OCI-LY7 (cell line): Measurements from ENCODE around the gene S100A7. TPM values are rescaled to one million over a fixed set of nuclear protein-coding genes. Genes with fewer than 3 reads are reported as not detected.
"Not testable (repeated sequence)": the region's sequence is repeated elsewhere in the genome, so short reads cannot be mapped to it uniquely, and the experiment has no call there.

ENCODE experiments used
- BruUV-seq: library from RNA; stranded (reverse); fragments of 400-500 nt; replicated peaks from 2 replicates; lab custom pipeline; 2021; lab: Mats Ljungman, UMichigan
- CTCF ChIA-PET: fragments of 300-600 bp; sonication (Branson Sonifier 250); formaldehyde crosslinking; loops from one replicate; lab custom pipeline; 2022; ENCODE audit warnings: antibody characterized with exemption; ENCODE audit not compliant: unreplicated experiment; lab: Charles Lee
- POLR2A ChIA-PET: fragments of 300-600 bp; sonication (Branson Sonifier 250); formaldehyde crosslinking; loops from one replicate; lab custom pipeline; 2022; ENCODE audit warnings: antibody characterized with exemption; lab: Charles Lee
- DNase-seq: peaks from one replicate; pipeline ENCODE4 v3.0.0-alpha.2; 2015; ENCODE audit warnings: low spot score
- H2AFZ ChIP-seq: fragments of 200-600 bp; sonication (generic), shearing (Covaris generic); 2 replicates; pipeline ENCODE4 v1.6.1; 2014; ENCODE audit warnings: mild to moderate bottlenecking, antibody characterized with exemption, low read length, moderate library complexity
- H3K27ac ChIP-seq: fragments of 200-600 bp; sonication (generic); 2 replicates; pipeline ENCODE4 v1.5.1; 2014; ENCODE audit warnings: mixed run types, low read depth, mild to moderate bottlenecking, moderate library complexity, low read length, inconsistent platforms; ENCODE audit not compliant: poor library complexity, severe bottlenecking
- H3K36me3 ChIP-seq: fragments of 200-600 bp; sonication (generic); 2 replicates; pipeline ENCODE4 v1.6.1; 2014; ENCODE audit warnings: mild to moderate bottlenecking, antibody characterized with exemption, low read length, moderate library complexity, mixed read lengths; ENCODE audit not compliant: insufficient read depth
- H3K4me1 ChIP-seq: fragments of 200-600 bp; sonication (generic); 2 replicates; pipeline ENCODE4 v1.5.1; 2014; ENCODE audit warnings: mild to moderate bottlenecking, low read length; ENCODE audit not compliant: insufficient read depth, poor library complexity, severe bottlenecking
- H3K4me2 ChIP-seq: fragments of 200-600 bp; sonication (generic); 2 replicates; pipeline ENCODE4 v1.6.1; 2014; ENCODE audit warnings: mild to moderate bottlenecking, low read length
- H3K4me3 ChIP-seq: fragments of 200-600 bp; sonication (generic); 2 replicates; pipeline ENCODE4 v1.5.1; 2014; ENCODE audit warnings: mild to moderate bottlenecking, low read depth, low read length; ENCODE audit not compliant: poor library complexity, severe bottlenecking
- H3K79me2 ChIP-seq: fragments of 200-600 bp; sonication (generic); 2 replicates; pipeline ENCODE4 v1.6.1; 2016; ENCODE audit warnings: low read depth, mild to moderate bottlenecking, low read length, moderate library complexity, mixed read lengths; ENCODE audit not compliant: insufficient read depth
- H3K9me2 ChIP-seq: fragments of 200-600 bp; sonication (generic); 2 replicates; pipeline ENCODE4 v1.6.1; 2016; ENCODE audit warnings: mild to moderate bottlenecking, low read length, mixed read lengths; ENCODE audit not compliant: insufficient read depth
- H3K9me3 ChIP-seq: fragments of 200-600 bp; sonication (generic); 2 replicates; pipeline ENCODE4 v1.6.1; 2014; ENCODE audit warnings: mild to moderate bottlenecking, mixed run types, low read length, mixed read lengths
- H4K20me1 ChIP-seq: fragments of 200-600 bp; sonication (generic); 2 replicates; pipeline ENCODE4 v1.6.1; 2014; ENCODE audit warnings: mild to moderate bottlenecking, antibody characterized with exemption, low read length, moderate library complexity, mixed read lengths; ENCODE audit not compliant: insufficient read depth
- EZH2phosphoT487 ChIP-seq: fragments of 200-600 bp; sonication (generic); IDR thresholded peaks from 2 replicates; pipeline ENCODE4 v1.6.1; 2018; ENCODE audit warnings: low read depth, borderline replicate concordance, mild to moderate bottlenecking, mixed run types, antibody characterized with exemption, low read length, moderate library complexity, mixed read lengths
- intact Hi-C: fragments of 100-400 bp; cut with micrococcal nuclease; formaldehyde crosslinking; loops from one replicate; pipeline ENCODE4 v1.10.0; 2022; ENCODE audit not compliant: unreplicated experiment
- total RNA-seq, 2 experiments: library from RNA; depleted of rRNA in 1 of 2; stranded (reverse); fragments of >200 nt in 1 of 2; shearing (Covaris generic) in 1 of 2; gene quantifications; 2 replicates each; pipeline ENCODE4 v1.2.3, GENCODE V29; 2014 to 2022
- TF ChIP-seq, protein P1 (sequence below): fragments of 200-600 bp; sonication (generic); conservative IDR thresholded peaks from 2 replicates; pipeline ENCODE4 v1.5.1; 2014; ENCODE audit warnings: mild to moderate bottlenecking, antibody characterized with exemption, low read length, moderate library complexity, mixed read lengths

S100A7 gene
- total RNA-seq, 2 experiments from 2014 or later: not detected

DNA sequence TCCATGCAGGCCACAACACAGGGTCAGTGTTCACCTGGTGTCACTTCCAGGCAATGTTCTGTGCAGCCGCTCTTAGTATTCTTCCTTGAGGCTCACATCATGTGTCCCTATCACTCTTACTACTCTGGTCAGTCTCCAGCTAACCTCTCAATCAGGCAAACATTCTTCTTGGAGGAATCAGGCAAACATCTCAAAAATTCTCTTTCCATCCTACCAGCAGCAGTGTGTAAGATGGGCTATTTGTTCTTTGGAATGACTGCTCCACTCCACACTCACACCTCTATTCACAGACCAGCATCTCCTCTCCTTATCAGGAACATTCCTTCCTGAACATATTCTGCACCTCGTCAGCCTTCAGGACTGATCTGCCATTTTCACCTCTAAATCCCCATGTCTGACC, 40.1 kb downstream of the S100A7 start:
- TF ChIP-seq, protein P1, sequence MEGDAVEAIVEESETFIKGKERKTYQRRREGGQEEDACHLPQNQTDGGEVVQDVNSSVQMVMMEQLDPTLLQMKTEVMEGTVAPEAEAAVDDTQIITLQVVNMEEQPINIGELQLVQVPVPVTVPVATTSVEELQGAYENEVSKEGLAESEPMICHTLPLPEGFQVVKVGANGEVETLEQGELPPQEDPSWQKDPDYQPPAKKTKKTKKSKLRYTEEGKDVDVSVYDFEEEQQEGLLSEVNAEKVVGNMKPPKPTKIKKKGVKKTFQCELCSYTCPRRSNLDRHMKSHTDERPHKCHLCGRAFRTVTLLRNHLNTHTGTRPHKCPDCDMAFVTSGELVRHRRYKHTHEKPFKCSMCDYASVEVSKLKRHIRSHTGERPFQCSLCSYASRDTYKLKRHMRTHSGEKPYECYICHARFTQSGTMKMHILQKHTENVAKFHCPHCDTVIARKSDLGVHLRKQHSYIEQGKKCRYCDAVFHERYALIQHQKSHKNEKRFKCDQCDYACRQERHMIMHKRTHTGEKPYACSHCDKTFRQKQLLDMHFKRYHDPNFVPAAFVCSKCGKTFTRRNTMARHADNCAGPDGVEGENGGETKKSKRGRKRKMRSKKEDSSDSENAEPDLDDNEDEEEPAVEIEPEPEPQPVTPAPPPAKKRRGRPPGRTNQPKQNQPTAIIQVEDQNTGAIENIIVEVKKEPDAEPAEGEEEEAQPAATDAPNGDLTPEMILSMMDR: no peak
- TF ChIP-seq EZH2phosphoT487: no peak
- no TSS peak for BruUV-seq
- CTCF ChIA-PET: no interaction called here

DNA sequence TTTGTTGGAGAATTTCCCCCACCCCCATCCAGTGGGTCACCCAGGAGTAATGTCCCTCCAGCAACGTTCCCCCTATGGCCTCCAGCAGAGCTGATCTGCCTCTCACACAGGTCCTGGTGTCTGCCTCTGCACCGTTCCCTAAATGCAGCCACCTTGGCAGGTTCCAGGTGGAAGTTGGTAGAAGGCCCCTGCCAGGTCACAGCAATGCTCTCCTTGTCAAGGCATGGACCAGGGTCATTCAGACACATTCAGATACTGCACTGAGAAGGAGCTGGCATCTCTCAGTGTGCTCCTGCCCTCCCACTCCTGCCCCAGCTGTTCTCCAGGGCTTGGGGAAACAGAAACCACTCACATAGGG, 41.0 kb downstream of the S100A7 start:
- H3K4me3 ChIP-seq, H3K27ac ChIP-seq, H3K9me3 ChIP-seq, H3K36me3 ChIP-seq, H3K4me2 ChIP-seq, H3K79me2 ChIP-seq, CTCF ChIA-PET, H4K20me1 ChIP-seq, H3K4me1 ChIP-seq, H2AFZ ChIP-seq, H3K9me2 ChIP-seq, DNase-seq, BruUV-seq, intact Hi-C loops: not testable (repeated sequence)
- POLR2A ChIA-PET: interaction anchor here (0.6 kb wide), 1 partner anchor 137 kb away, joined by 3 read pairs; no protein-coding TSS in a partner anchor

More for the DNA sequence above, 40.1 kb downstream of the S100A7 start:
- no peaks in the 10 kb centered on the region for H3K4me1 ChIP-seq
- POLR2A ChIA-PET: no interaction called here
- no peak for DNase-seq
- intact Hi-C loops: no loop called here
- H3K9me2 ChIP-seq: no peaks in the 10 kb centered on the region
- H4K20me1 ChIP-seq: no peaks in the 10 kb centered on the region
- no peak overlapping the region for H2AFZ ChIP-seq
- H3K36me3 ChIP-seq: no peaks in the 10 kb centered on the region
- H3K9me3 ChIP-seq: no peaks in the 10 kb centered on the region
- no peak overlapping the region for H3K27ac ChIP-seq
- H3K79me2 ChIP-seq: no peaks in the 10 kb centered on the region
- H3K4me3 ChIP-seq: no peak overlapping the region
- no peak overlapping the region for H3K4me2 ChIP-seq

DNA sequence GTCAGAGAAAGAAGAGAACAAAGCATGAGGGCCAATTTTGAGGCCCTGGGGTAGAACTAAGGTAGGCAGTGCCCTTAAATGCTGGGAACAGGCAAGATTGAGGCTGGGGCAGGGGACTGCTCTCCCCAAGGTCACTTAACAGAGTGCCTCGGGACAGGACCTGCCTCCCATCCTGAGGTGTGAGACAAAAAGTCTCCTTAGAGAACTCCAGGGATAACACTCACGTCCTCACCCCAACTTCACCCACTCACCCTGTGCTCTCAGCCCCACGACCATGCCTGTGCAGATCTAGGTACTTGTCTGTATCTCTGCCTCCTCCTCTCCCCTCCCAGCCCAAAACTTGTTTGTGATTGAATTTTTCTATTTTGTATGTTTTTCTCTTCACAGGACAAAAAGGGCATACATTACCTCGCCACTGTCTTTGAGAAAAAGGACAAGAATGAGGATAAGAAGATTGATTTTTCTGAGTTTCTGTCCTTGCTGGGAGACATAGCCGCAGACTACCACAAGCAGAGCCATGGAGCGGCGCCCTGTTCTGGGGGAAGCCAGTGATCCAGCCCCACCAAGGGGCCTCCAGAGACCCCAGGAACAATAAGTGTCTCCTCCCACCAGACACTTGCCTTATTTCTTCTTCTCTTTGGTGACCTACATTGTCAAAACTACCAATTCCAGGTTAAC, 41.6 kb downstream of the S100A7 start:
- H3K79me2 ChIP-seq, H3K4me3 ChIP-seq, DNase-seq, H3K4me2 ChIP-seq, H2AFZ ChIP-seq, CTCF ChIA-PET, H3K4me1 ChIP-seq, H4K20me1 ChIP-seq, H3K27ac ChIP-seq, intact Hi-C loops, POLR2A ChIA-PET, BruUV-seq, H3K9me3 ChIP-seq, H3K36me3 ChIP-seq, H3K9me2 ChIP-seq: not testable (repeated sequence)
